H1 (cell line): Measurements from ENCODE around the gene COQ5. TPM values are rescaled to one million over a fixed set of nuclear protein-coding genes. Genes with fewer than 3 reads are reported as not detected.

Experiments
- ATF3 ChIP-seq: IDR thresholded peaks from 2 replicates; pipeline ENCODE4 v1.6.1; 2011; ENCODE audit warnings: low read depth, mild to moderate bottlenecking, low read length; ENCODE audit not compliant: insufficient read depth
- CHD1 ChIP-seq: IDR thresholded peaks from 2 replicates; pipeline ENCODE4 v1.6.1; 2012; ENCODE audit warnings: low read depth, low read length, improper control_type of control experiment
- CTBP2 ChIP-seq: IDR thresholded peaks from 2 replicates; pipeline ENCODE4 v1.7.0; 2011; ENCODE audit warnings: borderline replicate concordance, mild to moderate bottlenecking, moderate library complexity, mixed read lengths, low read length; ENCODE audit not compliant: insufficient read depth, insufficient read length
- E2F6 ChIP-seq: IDR thresholded peaks from 2 replicates; pipeline ENCODE4 v1.6.1; 2012; ENCODE audit warnings: inconsistent platforms
- KDM1A ChIP-seq: fragments of 200-600, 300-600 bp; sonication (generic); IDR thresholded peaks from 2 replicates; pipeline ENCODE4 v1.7.1; 2016; ENCODE audit warnings: mild to moderate bottlenecking, low read length, borderline replicate concordance
- KDM4A ChIP-seq: IDR thresholded peaks from one replicate; pipeline ENCODE4 v1.7.1; 2012; ENCODE audit warnings: low read depth, mild to moderate bottlenecking, moderate library complexity, low read length, inconsistent platforms; ENCODE audit not compliant: severe bottlenecking
- MAFK ChIP-seq: IDR thresholded peaks from 2 replicates; pipeline ENCODE4 v1.6.1; 2012; ENCODE audit warnings: low read depth, mild to moderate bottlenecking, improper control_type of control experiment, low read length
- NRF1 ChIP-seq: IDR thresholded peaks from 2 replicates; pipeline ENCODE4 v1.6.1; 2011; ENCODE audit warnings: mild to moderate bottlenecking, low read depth, low read length, improper control_type of control experiment
- PHF8 ChIP-seq: fragments of 200-600 bp; sonication (generic); conservative IDR thresholded peaks from 2 replicates; pipeline ENCODE4 v1.7.1; 2012; ENCODE audit warnings: low read depth, mild to moderate bottlenecking, inconsistent platforms, low read length, moderate library complexity
- POU5F1 ChIP-seq: IDR thresholded peaks from 2 replicates; pipeline ENCODE4 v1.6.1; 2011; ENCODE audit warnings: low read depth, mild to moderate bottlenecking, low read length, moderate library complexity
- RFX5 ChIP-seq: IDR thresholded peaks from 2 replicates; pipeline ENCODE4 v1.6.1; 2011; ENCODE audit warnings: low read depth, low read length, improper control_type of control experiment, borderline replicate concordance
- SAP30 ChIP-seq: fragments of 300-600 bp; sonication (generic); IDR thresholded peaks from 2 replicates; pipeline ENCODE4 v1.7.1; 2012; ENCODE audit warnings: low read length, moderate library complexity, mild to moderate bottlenecking, inconsistent platforms; ENCODE audit not compliant: insufficient read depth, insufficient replicate concordance
- SIRT6 ChIP-seq: IDR thresholded peaks from one replicate; pipeline ENCODE4 v1.7.1; 2012; ENCODE audit warnings: low read length, inconsistent platforms
- SP1 ChIP-seq: IDR thresholded peaks from 2 replicates; pipeline ENCODE4 v1.6.1; 2011; ENCODE audit warnings: low read depth, low read length
- SP2 ChIP-seq: IDR thresholded peaks from 2 replicates; pipeline ENCODE4 v1.6.1; 2012; ENCODE audit warnings: mild to moderate bottlenecking, low read length, inconsistent platforms
- SP4 ChIP-seq: IDR thresholded peaks from 2 replicates; pipeline ENCODE4 v1.6.1; 2012; ENCODE audit warnings: low read length, inconsistent platforms
- SUZ12 ChIP-seq: fragments of 200-600 bp; sonication (generic); IDR thresholded peaks from 2 replicates; pipeline ENCODE4 v1.6.1; 2012; ENCODE audit warnings: mild to moderate bottlenecking, inconsistent platforms, low read length, moderate library complexity, mixed read lengths
- TAF7 ChIP-seq: optimal IDR thresholded peaks from 2 replicates; pipeline ENCODE3; 2011; ENCODE audit warnings: low read depth, mild to moderate bottlenecking, inconsistent platforms, low read length, moderate library complexity, borderline replicate concordance
- TBP ChIP-seq: IDR thresholded peaks from 2 replicates; pipeline ENCODE4 v1.6.1; 2011; ENCODE audit warnings: low read depth, low read length, improper control_type of control experiment
- TCF12 ChIP-seq: IDR thresholded peaks from 2 replicates; pipeline ENCODE4 v1.6.1; 2011; ENCODE audit warnings: low read depth, mild to moderate bottlenecking, low read length
- TEAD4 ChIP-seq: IDR thresholded peaks from 2 replicates; pipeline ENCODE4 v1.6.1; 2012; ENCODE audit warnings: low read depth, low read length, inconsistent platforms, mixed read lengths
- polyA plus RNA-seq, 7 experiments: library from polyadenylated mRNA; depleted of rRNA in 3 of 7; stranded (reverse) in 5 of 7; unstranded in 2 of 7; fragments of >200 nt in 5 of 7; fragments of 200-250 nt in 2 of 7; gene quantifications; 1 replicate in 5 of 7; 2 replicates in 1 of 7; 4 replicates in 1 of 7; pipeline versions ENCODE4 v1.2.1 to v1.2.3, GENCODE V29; 2011 to 2013; ENCODE audit warnings: missing spikeins in 2 of 7, mixed read lengths in 2 of 7
- total RNA-seq: library from RNA; stranded (reverse); fragmentation: NEBNext Ultra II Directional; extraction: Animal tissue kit (Norgen Biotek cat#: 25700); gene quantifications from 2 replicates; pipeline ENCODE4 v1.2.1, GENCODE V29; 2021
- TF ChIP-seq, protein P1 (sequence below): IDR thresholded peaks from 2 replicates; pipeline ENCODE4 v1.6.1; 2011; ENCODE audit warnings: low read length, improper control_type of control experiment

Gene COQ5
- total and polyA plus RNA-seq, 2 of the 8 experiments (the other 6 are each of a cell fraction or from before 2014, with no cell fraction given): 35.1 to 35.8 TPM

DNA sequence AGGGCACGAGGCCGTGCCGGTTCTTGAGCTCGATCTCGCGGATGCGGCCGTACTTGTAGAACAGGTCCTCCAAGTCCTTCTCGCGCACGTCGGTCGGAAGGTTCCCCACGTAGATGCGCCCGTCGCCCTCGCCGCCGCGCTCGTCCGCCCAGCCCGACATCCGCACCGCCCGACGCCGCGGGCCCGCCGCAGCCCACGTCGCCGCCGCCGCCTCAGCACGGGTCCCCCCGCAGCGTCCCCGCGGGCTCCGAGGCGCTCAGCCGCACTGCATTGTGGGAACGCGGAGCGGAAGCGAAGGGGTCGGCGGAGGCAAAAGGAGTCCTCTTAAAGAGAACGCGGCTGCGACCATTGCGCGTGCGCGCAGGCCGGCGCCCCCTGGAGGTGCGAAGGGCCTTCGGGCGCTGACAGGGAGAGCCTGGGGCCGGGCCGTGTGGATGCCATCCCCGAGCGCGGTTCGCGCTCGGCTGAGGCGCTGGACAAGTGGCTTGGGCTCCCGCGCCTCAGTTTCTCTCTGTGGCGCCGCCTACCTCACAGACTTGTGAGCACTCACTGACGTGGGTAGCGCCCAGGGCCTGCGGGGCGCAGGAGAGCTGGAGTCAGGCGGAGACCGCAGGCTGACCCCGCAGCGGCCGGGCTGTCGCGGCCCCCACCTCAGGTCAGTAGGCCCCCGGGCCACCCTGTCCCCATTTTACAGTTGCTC, 59.4 kb downstream of the COQ5 start, which contains the start of gene SRSF9 (continued):
- TF ChIP-seq SP2: no peak
- TF ChIP-seq SP4: no peak
- TF ChIP-seq POU5F1: no peak
- TF ChIP-seq CTBP2: no peak
- TF ChIP-seq RFX5: no peak
- TF ChIP-seq SP1: no peak
- TF ChIP-seq, protein P1, sequence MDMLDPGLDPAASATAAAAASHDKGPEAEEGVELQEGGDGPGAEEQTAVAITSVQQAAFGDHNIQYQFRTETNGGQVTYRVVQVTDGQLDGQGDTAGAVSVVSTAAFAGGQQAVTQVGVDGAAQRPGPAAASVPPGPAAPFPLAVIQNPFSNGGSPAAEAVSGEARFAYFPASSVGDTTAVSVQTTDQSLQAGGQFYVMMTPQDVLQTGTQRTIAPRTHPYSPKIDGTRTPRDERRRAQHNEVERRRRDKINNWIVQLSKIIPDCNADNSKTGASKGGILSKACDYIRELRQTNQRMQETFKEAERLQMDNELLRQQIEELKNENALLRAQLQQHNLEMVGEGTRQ: no peak
- no peak for TF ChIP-seq SAP30
- peak; percentile 14 for TF ChIP-seq E2F6
- TF ChIP-seq KDM1A: no peak
- no peak for TF ChIP-seq TCF12
- TF ChIP-seq PHF8: peak; percentile 87
- TF ChIP-seq CHD1: no peak
- TF ChIP-seq SUZ12: no peak
- TF ChIP-seq KDM4A: peak; percentile 29
- no peak for TF ChIP-seq SIRT6
- TF ChIP-seq TAF7: peak; percentile 68
- TF ChIP-seq NRF1: peak; percentile 73
- TF ChIP-seq TBP: peak; percentile 67
- 0 out of 2 replicates have a peak, but pooled peaks have one; percentile 35 for TF ChIP-seq ATF3
- peak; percentile 30; the same call in 1 of the 2 replicates for TF ChIP-seq TEAD4
- no peak for TF ChIP-seq MAFK
